ENCODE measurements around the gene FXYD1. TPM values are rescaled to one million over a fixed set of nuclear protein-coding genes. Genes with fewer than 3 reads are reported as not detected.

The FXYD1 gene
- total RNA-seq, 1 experiment from 2014 or later: not detected

DNA sequence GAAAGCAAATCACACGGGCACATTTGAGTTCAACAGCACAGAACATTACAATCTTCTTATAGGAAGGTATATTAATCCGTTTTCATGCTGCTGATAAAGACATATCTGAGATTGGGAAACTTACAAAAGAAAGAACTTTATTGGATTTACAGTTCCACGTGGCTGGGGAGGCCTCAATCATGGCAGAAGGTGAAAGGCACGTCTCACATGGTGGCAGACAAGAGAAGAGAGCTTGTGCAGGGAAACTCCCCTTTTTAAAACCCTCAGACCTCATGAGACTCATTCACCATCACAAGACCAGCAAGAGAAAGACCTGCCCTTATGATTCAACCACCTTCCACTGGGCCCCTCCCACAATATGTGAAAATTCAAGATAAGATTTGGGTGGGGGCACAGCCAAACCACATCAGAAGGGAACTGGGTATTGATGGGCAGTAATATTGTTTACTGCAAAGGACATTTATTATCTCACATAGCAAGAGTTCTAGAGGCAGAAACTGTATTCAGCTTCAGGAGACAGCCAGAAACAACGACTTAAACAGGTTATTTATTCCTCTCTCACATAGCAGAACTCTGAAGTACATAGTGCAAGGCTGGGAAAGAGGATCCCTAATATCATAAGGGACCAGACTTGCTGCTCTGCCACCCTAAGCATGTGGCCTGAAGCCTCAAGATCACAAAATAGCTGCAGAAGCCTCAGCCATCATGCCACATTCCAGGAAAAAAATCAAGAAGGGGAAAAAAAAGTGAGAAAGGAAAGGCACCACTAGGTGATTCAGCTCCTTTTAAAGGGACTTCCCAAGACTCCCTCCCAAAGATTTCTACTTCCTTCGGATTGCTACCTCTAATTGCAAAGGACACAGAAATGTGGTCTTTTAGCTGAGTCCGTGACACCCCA is 39.0 kb downstream of the FXYD1 start:
- no peak overlapping the region for H3K27ac ChIP-seq (ENCODE audit: low read length)
- ATAC-seq: no peak
- 0 out of 2 replicates have a peak, but pooled peaks cover 2% of the 10 kb centered on the region for H3K27me3 ChIP-seq (ENCODE audit: control insufficient read depth, insufficient read depth, low read length)
- CTCF ChIA-PET: interaction anchor here (0.7 kb wide), 1 partner anchor 16 kb away, joined by 8 read pairs; no protein-coding TSS in a partner anchor
- BruUV-seq (replicated peaks): no TSS peak
- no peak overlapping the region for H3K4me3 ChIP-seq (ENCODE audit: low read depth in 2 of 2, low read length in 2 of 2)
- no peaks in the 10 kb centered on the region for H3K36me3 ChIP-seq (ENCODE audit: control insufficient read depth, insufficient read depth, low read length)
- TF ChIP-seq TCF7L2 (IDR thresholded peaks at IDR 0.05; ENCODE audit: low read depth, low read length): no peak
- TF ChIP-seq SIN3A (IDR thresholded peaks at IDR 0.05; ENCODE audit: borderline replicate concordance, insufficient read depth, low read depth, low read length): no peak
- TF ChIP-seq, protein P1, sequence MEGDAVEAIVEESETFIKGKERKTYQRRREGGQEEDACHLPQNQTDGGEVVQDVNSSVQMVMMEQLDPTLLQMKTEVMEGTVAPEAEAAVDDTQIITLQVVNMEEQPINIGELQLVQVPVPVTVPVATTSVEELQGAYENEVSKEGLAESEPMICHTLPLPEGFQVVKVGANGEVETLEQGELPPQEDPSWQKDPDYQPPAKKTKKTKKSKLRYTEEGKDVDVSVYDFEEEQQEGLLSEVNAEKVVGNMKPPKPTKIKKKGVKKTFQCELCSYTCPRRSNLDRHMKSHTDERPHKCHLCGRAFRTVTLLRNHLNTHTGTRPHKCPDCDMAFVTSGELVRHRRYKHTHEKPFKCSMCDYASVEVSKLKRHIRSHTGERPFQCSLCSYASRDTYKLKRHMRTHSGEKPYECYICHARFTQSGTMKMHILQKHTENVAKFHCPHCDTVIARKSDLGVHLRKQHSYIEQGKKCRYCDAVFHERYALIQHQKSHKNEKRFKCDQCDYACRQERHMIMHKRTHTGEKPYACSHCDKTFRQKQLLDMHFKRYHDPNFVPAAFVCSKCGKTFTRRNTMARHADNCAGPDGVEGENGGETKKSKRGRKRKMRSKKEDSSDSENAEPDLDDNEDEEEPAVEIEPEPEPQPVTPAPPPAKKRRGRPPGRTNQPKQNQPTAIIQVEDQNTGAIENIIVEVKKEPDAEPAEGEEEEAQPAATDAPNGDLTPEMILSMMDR (IDR thresholded peaks at IDR 0.05): no peak
- TF ChIP-seq, protein P2, sequence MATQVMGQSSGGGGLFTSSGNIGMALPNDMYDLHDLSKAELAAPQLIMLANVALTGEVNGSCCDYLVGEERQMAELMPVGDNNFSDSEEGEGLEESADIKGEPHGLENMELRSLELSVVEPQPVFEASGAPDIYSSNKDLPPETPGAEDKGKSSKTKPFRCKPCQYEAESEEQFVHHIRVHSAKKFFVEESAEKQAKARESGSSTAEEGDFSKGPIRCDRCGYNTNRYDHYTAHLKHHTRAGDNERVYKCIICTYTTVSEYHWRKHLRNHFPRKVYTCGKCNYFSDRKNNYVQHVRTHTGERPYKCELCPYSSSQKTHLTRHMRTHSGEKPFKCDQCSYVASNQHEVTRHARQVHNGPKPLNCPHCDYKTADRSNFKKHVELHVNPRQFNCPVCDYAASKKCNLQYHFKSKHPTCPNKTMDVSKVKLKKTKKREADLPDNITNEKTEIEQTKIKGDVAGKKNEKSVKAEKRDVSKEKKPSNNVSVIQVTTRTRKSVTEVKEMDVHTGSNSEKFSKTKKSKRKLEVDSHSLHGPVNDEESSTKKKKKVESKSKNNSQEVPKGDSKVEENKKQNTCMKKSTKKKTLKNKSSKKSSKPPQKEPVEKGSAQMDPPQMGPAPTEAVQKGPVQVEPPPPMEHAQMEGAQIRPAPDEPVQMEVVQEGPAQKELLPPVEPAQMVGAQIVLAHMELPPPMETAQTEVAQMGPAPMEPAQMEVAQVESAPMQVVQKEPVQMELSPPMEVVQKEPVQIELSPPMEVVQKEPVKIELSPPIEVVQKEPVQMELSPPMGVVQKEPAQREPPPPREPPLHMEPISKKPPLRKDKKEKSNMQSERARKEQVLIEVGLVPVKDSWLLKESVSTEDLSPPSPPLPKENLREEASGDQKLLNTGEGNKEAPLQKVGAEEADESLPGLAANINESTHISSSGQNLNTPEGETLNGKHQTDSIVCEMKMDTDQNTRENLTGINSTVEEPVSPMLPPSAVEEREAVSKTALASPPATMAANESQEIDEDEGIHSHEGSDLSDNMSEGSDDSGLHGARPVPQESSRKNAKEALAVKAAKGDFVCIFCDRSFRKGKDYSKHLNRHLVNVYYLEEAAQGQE (IDR thresholded peaks at IDR 0.05; ENCODE audit: insufficient read depth in 1 of 2, low read depth in 2 of 2, low read length in 1 of 2): no peak
- no peak for TF ChIP-seq POLR2AphosphoS5 (IDR thresholded peaks at IDR 0.05; ENCODE audit: low read depth, low read length)
- intact Hi-C loops (cut with micrococcal nuclease; ENCODE audit: unreplicated experiment): no loop called here
- in situ Hi-C loops (cut with HindIII; ENCODE audit: low pct_unique_long_range_greater_than_20kb, low sequenced_read_pairs): no loop called here
- H3K9me3 ChIP-seq (ENCODE audit: control insufficient read depth, insufficient read depth, low read depth, low read length): no peaks in the 10 kb centered on the region
- DNase-seq (ENCODE audit: low read depth, low spot score): no peak
- POLR2A ChIA-PET: interaction anchor here (0.6 kb wide), 1 partner anchor 26 kb away, joined by 3 read pairs; no protein-coding TSS in a partner anchor
- no peaks in the 10 kb centered on the region for H3K4me1 ChIP-seq (ENCODE audit: control insufficient read depth, insufficient read depth, low read length)

DNA sequence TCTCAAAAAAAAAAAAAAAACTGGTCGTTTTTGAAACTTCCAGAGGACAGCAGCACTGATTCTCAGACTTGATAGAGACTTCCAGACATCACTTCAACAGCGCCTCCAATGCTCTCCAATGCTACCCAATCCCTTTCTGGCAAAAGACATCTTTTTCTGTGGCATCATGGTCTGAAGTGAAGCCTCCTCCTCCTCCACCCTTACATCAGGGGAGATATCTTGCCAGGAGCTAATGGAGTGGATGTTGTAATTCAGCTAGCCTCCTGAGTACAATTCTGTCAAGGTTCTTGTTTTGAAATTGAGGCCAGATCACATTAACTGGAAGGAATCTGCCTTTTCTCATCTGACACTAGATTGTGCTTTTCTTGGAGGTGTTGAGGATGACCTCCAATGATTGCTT is 40.1 kb downstream of the FXYD1 start:
- CTCF ChIA-PET: interaction anchor here (0.7 kb wide), 1 partner anchor 15 kb away, joined by 8 read pairs; no protein-coding TSS in a partner anchor
- 0 out of 2 replicates have a peak, but pooled peaks cover 2% of the 10 kb centered on the region for H3K27me3 ChIP-seq (ENCODE audit: control insufficient read depth, insufficient read depth, low read length)
- H3K4me1 ChIP-seq (ENCODE audit: control insufficient read depth, insufficient read depth, low read length): no peaks in the 10 kb centered on the region
- TF ChIP-seq, protein P2 (IDR thresholded peaks at IDR 0.05; ENCODE audit: insufficient read depth in 1 of 2, low read depth in 2 of 2, low read length in 1 of 2): no peak
- TF ChIP-seq TCF7L2 (IDR thresholded peaks at IDR 0.05; ENCODE audit: low read depth, low read length) (no peak), SIN3A (IDR thresholded peaks at IDR 0.05; ENCODE audit: borderline replicate concordance, insufficient read depth, low read depth, low read length) (no peak), POLR2AphosphoS5 (IDR thresholded peaks at IDR 0.05; ENCODE audit: low read depth, low read length) (no peak)
- TF ChIP-seq, protein P1 (IDR thresholded peaks at IDR 0.05): no peak
- BruUV-seq (replicated peaks): no TSS peak
- no peak overlapping the region for H3K27ac ChIP-seq (ENCODE audit: low read length)
- in situ Hi-C loops (cut with HindIII; ENCODE audit: low pct_unique_long_range_greater_than_20kb, low sequenced_read_pairs): no loop called here
- POLR2A ChIA-PET: interaction anchor here (0.6 kb wide), 1 partner anchor 33 kb away, joined by 6 read pairs; no protein-coding TSS in a partner anchor
- no peak for DNase-seq (ENCODE audit: low read depth, low spot score)
- H3K4me3 ChIP-seq (ENCODE audit: low read depth in 2 of 2, low read length in 2 of 2): no peak overlapping the region
- ATAC-seq: no peak
- no peaks in the 10 kb centered on the region for H3K36me3 ChIP-seq (ENCODE audit: control insufficient read depth, insufficient read depth, low read length)
- intact Hi-C loops (cut with micrococcal nuclease; ENCODE audit: unreplicated experiment): no loop called here
- H3K9me3 ChIP-seq (ENCODE audit: control insufficient read depth, insufficient read depth, low read depth, low read length): no peaks in the 10 kb centered on the region

All from Panc1 (cell line).